Mesothelial cell of epicardium (in vitro differentiated cells): ENCODE measurements around the gene HOXD3. TPM values are rescaled to one million over a fixed set of nuclear protein-coding genes. Genes with fewer than 3 reads are reported as not detected.

Experiments used
- DNase-seq, 2 experiments: peaks; one replicate each; pipeline ENCODE4 v3.0.0; 2021; ENCODE audit warnings: low spot score in 2 of 2; ENCODE audit not compliant: unreplicated experiment in 2 of 2
- H3K27ac Mint-ChIP-seq: 2 replicates; pipeline ENCODE4 v1.8.0; 2021; ENCODE audit warnings: mixed read lengths
- H3K27me3 Mint-ChIP-seq: 2 replicates; pipeline ENCODE4 v1.8.0; 2021; ENCODE audit warnings: low read depth, mixed read lengths
- H3K36me3 Mint-ChIP-seq: 2 replicates; pipeline ENCODE4 v1.8.0; 2021; ENCODE audit warnings: mixed read lengths
- H3K4me1 Mint-ChIP-seq: 2 replicates; pipeline ENCODE4 v1.8.0; 2021; ENCODE audit warnings: mixed read lengths
- H3K4me3 Mint-ChIP-seq: 2 replicates; pipeline ENCODE4 v1.8.0; 2021; ENCODE audit warnings: mild to moderate bottlenecking, moderate library complexity, mixed read lengths
- H3K9me3 Mint-ChIP-seq: 2 replicates; pipeline ENCODE4 v1.8.0; 2021; ENCODE audit warnings: mixed read lengths
- CTCF ChIP-seq: fragments of 200-600 bp; sonication (generic); IDR thresholded peaks from one replicate; pipeline ENCODE4 v1.5.0; 2021; ENCODE audit warnings: antibody characterized with exemption; ENCODE audit not compliant: unreplicated experiment
- total RNA-seq: library from RNA; stranded (reverse); gene quantifications from 3 replicates; pipeline ENCODE4 v1.2.1, GENCODE V29; 2021

HOXD3 gene
- total RNA-seq, 1 donor from 2014 or later = 1.1 TPM

DNA sequence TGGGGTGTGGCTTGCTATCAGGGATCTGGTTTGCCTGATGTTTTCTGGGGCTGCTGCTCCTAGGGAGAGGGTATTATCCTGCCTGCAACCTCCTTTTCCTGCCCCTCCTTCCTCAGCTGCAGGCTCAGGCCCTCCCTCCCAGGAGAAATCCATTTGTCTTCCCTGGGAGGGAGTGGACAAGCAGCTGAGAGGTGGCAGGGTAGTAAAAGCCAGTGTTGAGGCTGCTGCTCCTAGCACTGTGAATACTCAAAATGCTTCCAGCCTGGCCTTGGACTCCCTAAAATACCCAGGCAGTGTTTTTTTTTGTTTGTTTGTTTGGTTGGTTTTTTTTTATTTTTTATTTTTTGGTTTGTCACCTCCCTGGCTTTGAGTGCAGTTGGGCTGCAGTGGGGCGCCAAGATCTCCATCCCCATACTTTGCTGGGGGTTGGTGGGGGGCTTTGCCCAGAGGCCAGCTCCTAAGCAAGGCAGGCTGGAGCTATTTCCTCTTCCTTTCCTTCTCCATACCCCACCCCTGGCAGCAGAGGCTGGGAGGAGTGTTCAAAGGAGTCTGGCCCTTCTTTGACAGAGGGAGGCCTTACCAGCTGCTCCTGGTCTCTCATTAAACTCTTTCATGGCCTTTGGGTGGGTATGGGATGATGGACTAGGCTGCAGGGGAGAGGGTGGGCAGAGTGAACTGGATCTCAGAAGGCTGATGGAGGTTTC, 13.6 kb downstream of the HOXD3 start:
- peaks cover 12% of the 10 kb centered on the region for H3K4me1 Mint-ChIP-seq
- H3K27ac Mint-ChIP-seq = no peak overlapping the region
- H3K27me3 Mint-ChIP-seq = peaks cover 98% of the 10 kb centered on the region
- no peak for DNase-seq
- no peaks in the 10 kb centered on the region for H3K9me3 Mint-ChIP-seq
- H3K36me3 Mint-ChIP-seq = no peaks in the 10 kb centered on the region
- no peak for TF ChIP-seq CTCF
- no peak overlapping the region for H3K4me3 Mint-ChIP-seq

DNA sequence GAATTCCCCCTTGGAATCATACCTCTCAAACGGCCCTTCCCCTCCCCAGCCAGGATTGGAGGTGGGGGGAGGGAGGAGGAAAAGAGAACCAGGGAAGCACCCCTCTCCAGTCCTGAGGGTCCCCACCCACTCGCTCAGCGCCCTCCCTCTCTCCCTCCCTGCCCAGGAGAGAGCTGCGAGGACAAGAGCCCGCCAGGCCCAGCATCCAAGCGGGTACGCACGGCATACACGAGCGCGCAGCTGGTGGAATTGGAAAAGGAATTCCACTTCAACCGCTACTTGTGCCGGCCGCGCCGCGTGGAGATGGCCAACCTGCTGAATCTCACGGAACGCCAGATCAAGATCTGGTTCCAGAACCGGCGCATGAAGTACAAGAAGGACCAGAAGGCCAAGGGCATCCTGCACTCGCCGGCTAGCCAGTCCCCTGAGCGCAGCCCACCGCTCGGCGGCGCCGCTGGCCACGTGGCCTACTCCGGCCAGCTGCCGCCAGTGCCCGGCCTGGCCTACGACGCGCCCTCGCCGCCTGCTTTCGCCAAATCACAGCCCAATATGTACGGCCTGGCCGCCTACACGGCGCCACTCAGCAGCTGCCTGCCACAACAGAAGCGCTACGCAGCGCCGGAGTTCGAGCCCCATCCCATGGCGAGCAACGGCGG, 14.4 kb downstream of the HOXD3 start:
- DNase-seq = no peak
- Mint-ChIP-seq H3K27ac (no peak overlapping the region), H3K36me3 (no peaks in the 10 kb centered on the region), H3K27me3 (peaks cover 98% of the 10 kb centered on the region), H3K4me3 (no peak overlapping the region), H3K9me3 (no peaks in the 10 kb centered on the region), H3K4me1 (peaks cover 10% of the 10 kb centered on the region)
- no peak for TF ChIP-seq CTCF

- TF ChIP-seq CTCF = no peak
- peaks cover 10% of the 10 kb centered on the region for H3K4me1 Mint-ChIP-seq
- peaks cover 98% of the 10 kb centered on the region for H3K27me3 Mint-ChIP-seq
- peak in 1 of 2 experiments; percentile 39 for DNase-seq
- no peaks in the 10 kb centered on the region for H3K9me3 Mint-ChIP-seq
- H3K4me3 Mint-ChIP-seq = no peak overlapping the region
- H3K27ac Mint-ChIP-seq = no peak overlapping the region
- H3K36me3 Mint-ChIP-seq = peaks cover 2% of the 10 kb centered on the region
These were observed 15.1 kb downstream of the HOXD3 start for GRCh38 chr2:176172007-176172894.

GRCh38 chr2:176172895-176173566, 15.9 kb downstream of the HOXD3 start:
- peaks cover 98% of the 10 kb centered on the region for H3K27me3 Mint-ChIP-seq
- H3K4me1 Mint-ChIP-seq = peaks cover 10% of the 10 kb centered on the region
- no peak for DNase-seq
- H3K4me3 Mint-ChIP-seq = no peak overlapping the region
- peaks cover 2% of the 10 kb centered on the region for H3K36me3 Mint-ChIP-seq
- no peaks in the 10 kb centered on the region for H3K9me3 Mint-ChIP-seq
- TF ChIP-seq CTCF = no peak
- no peak overlapping the region for H3K27ac Mint-ChIP-seq
